Measurements from ENCODE around the gene OGFR.

Gene OGFR

DNA sequence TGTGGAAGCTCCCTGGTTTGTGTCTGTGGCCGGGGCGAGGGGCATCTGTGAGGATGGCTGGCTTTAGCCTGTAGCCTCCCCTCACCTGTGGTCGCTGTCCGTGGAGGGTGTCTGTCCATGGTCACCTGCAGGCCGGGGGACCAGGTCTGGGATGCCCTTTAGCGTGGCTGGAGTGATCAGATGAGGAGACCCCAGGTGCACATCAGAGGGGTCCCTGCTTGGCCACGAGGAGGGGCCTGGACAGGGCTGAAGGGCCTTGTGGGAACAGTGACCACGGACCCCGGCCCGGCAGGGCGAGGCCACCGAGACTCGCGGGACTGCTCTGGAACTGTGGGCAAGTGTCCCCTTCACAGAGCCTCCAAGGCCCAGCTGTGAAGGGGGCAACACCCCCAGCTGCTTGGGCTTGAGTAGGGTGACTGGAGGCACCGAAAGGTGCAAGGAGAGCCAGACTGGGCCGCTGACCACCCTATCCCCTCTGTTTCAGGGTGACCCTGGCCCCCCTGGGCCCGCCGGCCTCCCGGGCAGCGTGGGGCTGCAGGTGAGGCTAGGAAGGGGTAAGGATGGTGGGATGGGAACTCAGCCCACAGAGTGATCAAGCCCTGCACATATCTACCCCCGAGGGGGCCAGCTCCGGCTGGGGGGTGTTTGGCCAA is 20.8 kb downstream of the OGFR start:
- Histone ChIP-seq H3F3A (ENCODE audit: insufficient read depth) (no peaks in the 10 kb centered on the region), H3K36me3 (ENCODE audit: low read length) (no peaks in the 10 kb centered on the region), H3K27ac (ENCODE audit: low read depth, low read length) (no peak overlapping the region), H3K9ac (ENCODE audit: low read length) (no peak overlapping the region), H2AFZ (ENCODE audit: low read depth, low read length, severe bottlenecking) (no peak overlapping the region), H3K9me3 (ENCODE audit: insufficient read depth, low read length) (no peaks in the 10 kb centered on the region), H3K4me3 (ENCODE audit: insufficient read depth, low read length, poor library complexity, severe bottlenecking) (no peak overlapping the region), H3K4me2 (ENCODE audit: low read depth, low read length, poor library complexity, severe bottlenecking) (peak overlapping the region; percentile 24), H3K79me2 (ENCODE audit: insufficient read depth, low read length) (no peaks in the 10 kb centered on the region), H3K27me3 (ENCODE audit: low read length) (no peaks in the 10 kb centered on the region), H4K20me1 (ENCODE audit: low read depth, low read length) (no peaks in the 10 kb centered on the region), H3K9me2 (replicated peaks; ENCODE audit: insufficient read depth, low read length) (no peaks in the 10 kb centered on the region)
- TF ChIP-seq, protein P1, sequence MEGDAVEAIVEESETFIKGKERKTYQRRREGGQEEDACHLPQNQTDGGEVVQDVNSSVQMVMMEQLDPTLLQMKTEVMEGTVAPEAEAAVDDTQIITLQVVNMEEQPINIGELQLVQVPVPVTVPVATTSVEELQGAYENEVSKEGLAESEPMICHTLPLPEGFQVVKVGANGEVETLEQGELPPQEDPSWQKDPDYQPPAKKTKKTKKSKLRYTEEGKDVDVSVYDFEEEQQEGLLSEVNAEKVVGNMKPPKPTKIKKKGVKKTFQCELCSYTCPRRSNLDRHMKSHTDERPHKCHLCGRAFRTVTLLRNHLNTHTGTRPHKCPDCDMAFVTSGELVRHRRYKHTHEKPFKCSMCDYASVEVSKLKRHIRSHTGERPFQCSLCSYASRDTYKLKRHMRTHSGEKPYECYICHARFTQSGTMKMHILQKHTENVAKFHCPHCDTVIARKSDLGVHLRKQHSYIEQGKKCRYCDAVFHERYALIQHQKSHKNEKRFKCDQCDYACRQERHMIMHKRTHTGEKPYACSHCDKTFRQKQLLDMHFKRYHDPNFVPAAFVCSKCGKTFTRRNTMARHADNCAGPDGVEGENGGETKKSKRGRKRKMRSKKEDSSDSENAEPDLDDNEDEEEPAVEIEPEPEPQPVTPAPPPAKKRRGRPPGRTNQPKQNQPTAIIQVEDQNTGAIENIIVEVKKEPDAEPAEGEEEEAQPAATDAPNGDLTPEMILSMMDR (IDR thresholded peaks at IDR 0.05; ENCODE audit: insufficient read depth, low read length, poor library complexity, severe bottlenecking): no peak
- no peak for TF ChIP-seq EZH2phosphoT487 (conservative IDR thresholded peaks at IDR 0.05; ENCODE audit: low read length)

DNA sequence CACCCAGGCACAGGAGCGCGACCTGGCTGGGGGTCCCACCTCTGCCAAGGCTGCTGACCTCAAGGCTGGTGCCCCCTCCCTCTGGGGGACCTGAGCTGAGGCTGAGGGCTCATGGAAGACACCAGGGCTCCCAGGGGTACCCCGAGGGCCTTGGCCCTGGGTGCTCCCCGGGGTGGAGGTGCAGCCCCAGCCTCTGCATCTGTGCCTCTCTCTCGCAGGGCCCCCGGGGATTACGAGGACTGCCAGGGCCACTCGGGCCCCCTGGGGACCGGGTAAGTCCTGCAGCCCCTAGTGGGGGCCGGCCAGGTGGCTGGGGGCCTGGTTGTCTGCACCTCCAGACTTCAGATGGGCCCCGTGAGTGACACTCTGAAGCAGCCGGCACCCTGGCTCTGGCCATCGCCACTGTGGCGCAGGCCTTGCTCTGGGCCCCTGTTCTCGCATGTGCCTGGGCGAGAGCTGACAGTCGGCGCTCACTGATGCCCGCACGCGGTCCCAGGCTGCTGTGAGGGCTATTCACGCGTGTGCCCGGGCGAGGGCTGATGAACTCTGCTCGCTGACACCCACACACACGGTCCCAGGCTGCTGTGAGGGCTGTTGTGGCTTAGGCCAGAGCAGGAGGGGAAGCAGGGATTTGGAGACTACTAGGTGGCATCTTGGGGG is 21.5 kb downstream of the OGFR start:
- Histone ChIP-seq H3K36me3 (ENCODE audit: low read length) (no peaks in the 10 kb centered on the region), H3K4me2 (ENCODE audit: low read depth, low read length, poor library complexity, severe bottlenecking) (no peak overlapping the region), H3F3A (ENCODE audit: insufficient read depth) (no peaks in the 10 kb centered on the region), H3K27me3 (ENCODE audit: low read length) (no peaks in the 10 kb centered on the region), H4K20me1 (ENCODE audit: low read depth, low read length) (no peaks in the 10 kb centered on the region), H2AFZ (ENCODE audit: low read depth, low read length, severe bottlenecking) (no peak overlapping the region), H3K79me2 (ENCODE audit: insufficient read depth, low read length) (no peaks in the 10 kb centered on the region), H3K4me3 (ENCODE audit: insufficient read depth, low read length, poor library complexity, severe bottlenecking) (no peak overlapping the region), H3K9me2 (replicated peaks; ENCODE audit: insufficient read depth, low read length) (no peaks in the 10 kb centered on the region), H3K27ac (ENCODE audit: low read depth, low read length) (no peak overlapping the region), H3K9ac (ENCODE audit: low read length) (no peak overlapping the region), H3K9me3 (ENCODE audit: insufficient read depth, low read length) (no peaks in the 10 kb centered on the region)
- no peak for TF ChIP-seq EZH2phosphoT487 (conservative IDR thresholded peaks at IDR 0.05; ENCODE audit: low read length)
- TF ChIP-seq, protein P1 (IDR thresholded peaks at IDR 0.05; ENCODE audit: insufficient read depth, low read length, poor library complexity, severe bottlenecking): no peak

DNA sequence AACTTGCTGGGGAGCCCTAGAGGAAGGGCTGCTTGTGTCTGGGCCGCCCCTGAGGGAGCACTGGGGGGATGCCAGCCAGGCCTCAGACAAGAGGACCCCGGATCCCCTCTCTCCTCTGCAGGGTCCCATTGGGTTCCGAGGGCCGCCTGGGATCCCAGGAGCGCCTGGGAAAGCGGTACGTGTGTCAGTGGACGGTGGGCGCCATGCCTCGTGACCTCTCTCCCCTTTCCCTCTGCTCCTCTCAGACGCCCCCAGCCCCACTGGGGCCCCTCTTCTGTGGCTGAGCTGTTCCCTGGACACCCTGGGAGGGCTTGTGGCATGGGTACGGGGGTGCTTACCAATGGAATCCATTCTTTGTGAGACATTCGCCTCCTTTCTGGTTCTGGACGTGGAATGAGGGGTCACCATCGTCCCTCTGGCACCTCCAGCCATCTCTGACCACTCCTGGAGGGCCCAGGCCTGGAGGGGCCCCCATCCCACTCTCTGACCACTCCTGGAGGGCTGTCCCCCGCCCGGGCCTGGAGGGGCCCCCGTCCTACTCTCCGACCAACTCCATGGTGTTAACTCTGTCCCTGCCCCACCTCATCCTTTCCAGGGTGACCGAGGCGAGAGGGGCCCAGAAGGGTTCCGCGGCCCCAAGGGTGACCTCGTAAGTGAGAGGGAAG is 22.1 kb downstream of the OGFR start:
- H3K27me3 ChIP-seq (ENCODE audit: low read length): no peaks in the 10 kb centered on the region
- no peaks in the 10 kb centered on the region for H3K36me3 ChIP-seq (ENCODE audit: low read length)
- no peak overlapping the region for H3K9ac ChIP-seq (ENCODE audit: low read length)
- no peak overlapping the region for H3K27ac ChIP-seq (ENCODE audit: low read depth, low read length)
- H2AFZ ChIP-seq (ENCODE audit: low read depth, low read length, severe bottlenecking): no peak overlapping the region
- no peaks in the 10 kb centered on the region for H3K9me3 ChIP-seq (ENCODE audit: insufficient read depth, low read length)
- no peak overlapping the region for H3K4me2 ChIP-seq (ENCODE audit: low read depth, low read length, poor library complexity, severe bottlenecking)
- H3K4me3 ChIP-seq (ENCODE audit: insufficient read depth, low read length, poor library complexity, severe bottlenecking): no peak overlapping the region
- H3K79me2 ChIP-seq (ENCODE audit: insufficient read depth, low read length): no peaks in the 10 kb centered on the region
- H3K9me2 ChIP-seq (replicated peaks; ENCODE audit: insufficient read depth, low read length): no peaks in the 10 kb centered on the region
- no peaks in the 10 kb centered on the region for H3F3A ChIP-seq (ENCODE audit: insufficient read depth)
- no peaks in the 10 kb centered on the region for H4K20me1 ChIP-seq (ENCODE audit: low read depth, low read length)
- no peak for TF ChIP-seq EZH2phosphoT487 (conservative IDR thresholded peaks at IDR 0.05; ENCODE audit: low read length)
- TF ChIP-seq, protein P1 (IDR thresholded peaks at IDR 0.05; ENCODE audit: insufficient read depth, low read length, poor library complexity, severe bottlenecking): no peak

All from SU-DHL-6 (cell line).